GDM1 (cell line): ENCODE results near the gene GLRX.
A peak's percentile ranks its signal among the peaks of the same experiment; 100 is the strongest.
"Not testable (repeated sequence)": the region's sequence is repeated elsewhere in the genome, so short reads cannot be mapped to it uniquely, and the experiment has no call there.

Experiments
- DNase-seq: peaks from one replicate; lab custom pipeline; 2025; lab: John Stamatoyannopoulos, UW

The GLRX gene

DNA sequence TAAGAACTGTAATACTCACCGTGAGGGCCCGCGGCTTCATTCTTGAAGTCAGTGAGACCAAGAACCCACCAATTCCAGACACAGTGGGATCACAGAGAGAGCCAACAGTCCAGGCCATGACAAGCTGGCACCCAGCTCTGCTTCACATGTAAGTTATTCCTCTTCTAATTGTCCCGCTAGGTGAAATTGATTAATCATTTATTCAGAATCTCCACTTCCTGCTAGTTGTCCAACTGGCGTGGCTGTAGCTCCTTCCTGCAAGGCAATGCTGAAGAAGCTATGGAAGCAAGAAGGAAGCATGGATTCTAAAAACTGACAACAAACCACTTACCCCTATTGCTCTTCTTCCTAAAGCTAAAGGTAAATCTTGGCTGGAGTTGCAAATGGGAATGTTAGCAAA lies 30.0 kb upstream of the GLRX start:
- DNase-seq, result no peak

DNA sequence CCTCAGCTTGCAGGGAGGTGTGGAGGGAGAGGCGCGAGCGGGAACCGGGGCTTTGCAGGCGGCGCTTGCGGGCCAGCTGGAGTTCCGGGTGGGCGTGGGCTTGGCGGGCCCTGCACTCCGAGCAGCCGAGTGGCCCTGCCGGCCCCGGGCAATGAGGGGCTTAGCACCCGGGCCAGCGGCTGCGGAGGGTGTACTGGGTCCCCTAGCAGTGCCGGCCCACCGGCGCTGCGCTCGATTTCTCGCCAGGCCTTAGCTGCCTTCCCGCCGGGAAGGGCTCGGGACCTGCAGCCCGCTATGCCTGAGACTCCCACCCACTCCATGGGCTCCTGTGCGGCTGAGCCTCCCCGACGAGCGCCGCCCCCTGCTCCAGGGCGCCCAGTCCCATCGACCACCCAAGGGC lies 28.6 kb upstream of the GLRX start:
- not testable (repeated sequence) for DNase-seq

GRCh38 chr5:95850391-95850894 lies 27.9 kb upstream of the GLRX start:
- DNase-seq, result no peak

DNA sequence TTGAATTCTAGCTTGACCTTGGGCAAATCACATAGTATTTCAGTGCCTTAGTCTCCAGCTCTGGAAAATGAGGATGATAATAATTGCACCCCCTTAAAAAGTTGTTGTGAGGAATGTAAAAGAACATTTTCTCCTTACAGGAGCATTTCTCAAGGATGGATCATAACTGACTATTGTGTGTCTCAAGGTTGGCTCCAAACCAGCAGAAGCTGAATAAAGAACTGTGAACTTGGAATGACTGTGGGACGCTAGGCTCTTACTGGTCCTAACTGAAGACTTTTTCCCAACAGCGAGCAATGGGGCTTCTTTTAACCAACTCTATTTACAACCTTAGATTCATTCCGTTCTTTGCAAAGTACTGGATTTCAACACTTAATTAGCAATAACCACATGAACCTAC lies 26.2 kb upstream of the GLRX start:
- no peak for DNase-seq

DNA sequence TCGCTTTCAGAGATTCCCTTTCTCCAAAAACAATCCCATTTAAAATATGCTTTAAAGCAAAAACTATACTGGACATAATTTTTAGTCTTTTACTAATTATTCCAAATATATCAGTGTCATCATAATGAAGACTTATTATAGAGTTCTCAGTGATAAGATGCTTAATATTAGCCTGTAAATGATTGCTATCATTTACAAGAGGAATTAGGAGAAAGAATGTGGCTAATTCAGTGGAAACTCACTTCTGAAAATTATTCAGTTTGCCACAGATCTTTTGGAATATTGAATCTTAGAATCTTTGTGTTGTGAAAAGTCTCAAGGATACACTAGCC lies 24.7 kb upstream of the GLRX start:
- DNase-seq, result no peak

DNA sequence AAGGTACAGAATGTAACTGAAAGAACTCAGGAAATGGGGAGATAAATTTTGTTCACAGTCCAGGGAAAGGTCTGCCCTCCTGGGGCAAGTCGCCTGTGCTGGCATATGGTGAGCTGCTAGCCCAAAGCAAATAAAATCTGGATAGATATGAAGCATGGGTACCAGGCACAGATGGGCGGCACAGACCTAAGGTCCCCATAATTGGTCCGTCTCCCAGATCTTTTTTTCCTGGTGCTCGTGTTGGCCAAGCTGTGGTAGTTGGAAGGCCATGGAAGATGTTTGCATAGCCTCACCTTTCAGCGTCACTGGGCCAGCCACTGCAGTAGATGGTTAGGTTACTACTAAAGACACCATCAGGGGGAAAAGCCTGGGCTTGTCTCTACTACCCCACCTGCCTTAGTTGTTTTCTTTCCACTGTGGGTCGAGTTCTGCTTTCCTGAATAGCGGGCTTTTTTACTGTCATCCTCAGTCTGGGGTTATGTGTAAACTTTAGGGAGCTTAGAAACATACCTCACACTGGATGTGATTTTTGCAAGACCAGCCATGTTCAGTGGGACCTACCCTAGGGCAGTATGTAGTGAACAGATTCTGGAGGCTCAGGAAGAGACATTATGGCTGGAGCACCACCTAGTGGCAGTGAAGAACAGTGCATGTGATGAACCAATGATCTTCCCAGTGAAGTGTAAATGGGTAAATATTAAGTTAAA lies 24.2 kb upstream of the GLRX start:
- peak; percentile 54 for DNase-seq

GRCh38 chr5:95845391-95845790 lies 22.9 kb upstream of the GLRX start:
- DNase-seq, result no peak

DNA sequence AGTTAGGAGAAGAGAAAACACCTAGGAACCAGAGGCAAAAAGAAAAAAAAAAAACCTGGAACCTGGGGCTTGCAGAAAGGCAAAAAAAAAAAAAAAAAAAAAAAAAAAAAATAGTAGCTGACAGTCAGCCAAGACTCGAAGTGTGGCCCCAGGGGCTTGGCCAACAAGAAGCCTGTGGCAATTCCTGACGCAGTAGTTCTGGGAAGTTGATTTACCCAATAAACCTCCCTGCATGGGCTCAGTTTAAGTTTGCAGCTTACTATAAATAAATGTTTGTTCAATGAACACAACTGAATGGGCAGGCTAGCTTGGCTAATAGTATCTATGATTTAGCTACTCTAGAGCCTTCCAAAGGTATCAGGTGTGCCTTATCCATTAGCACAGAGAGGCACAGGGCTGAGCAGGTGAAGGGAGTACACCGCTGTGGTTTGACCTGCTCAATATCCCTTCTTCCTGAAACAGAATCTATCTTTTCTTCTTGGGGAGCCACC lies 21.3 kb upstream of the GLRX start:
- DNase-seq, result no peak

DNA sequence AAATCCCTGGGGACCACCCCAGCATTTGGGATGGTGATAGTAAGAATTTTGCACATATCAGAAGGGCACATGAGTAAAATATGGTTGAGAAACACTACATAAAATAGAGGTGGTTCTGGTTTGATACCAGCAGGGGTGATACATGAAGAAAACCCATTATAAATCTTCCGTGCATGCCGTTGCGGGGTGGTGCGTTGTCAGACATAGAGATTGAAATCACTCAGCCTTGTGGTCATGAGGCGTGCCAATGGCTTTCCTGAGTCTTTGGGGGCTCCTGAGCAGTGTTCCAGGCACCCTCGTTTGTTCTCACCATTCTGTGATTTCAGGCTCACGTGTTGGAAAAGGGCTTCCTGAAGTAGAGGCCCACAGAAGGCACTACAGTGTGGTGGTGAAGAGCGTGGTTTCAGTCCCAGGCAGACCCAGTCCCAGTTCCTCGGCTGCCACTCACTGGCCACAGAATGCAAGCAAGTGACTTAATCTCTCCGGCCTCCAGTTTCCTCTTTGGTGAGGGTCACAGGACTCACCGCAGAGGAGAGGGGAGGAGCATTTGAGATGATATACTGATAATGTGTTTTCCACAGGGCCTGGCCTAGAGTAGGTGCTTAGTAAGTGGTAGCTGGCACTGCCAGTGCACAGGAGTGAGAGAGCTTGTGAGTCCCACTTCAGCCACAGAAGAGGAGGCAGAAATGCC lies 20.5 kb upstream of the GLRX start:
- peak; percentile 91 for DNase-seq

DNA sequence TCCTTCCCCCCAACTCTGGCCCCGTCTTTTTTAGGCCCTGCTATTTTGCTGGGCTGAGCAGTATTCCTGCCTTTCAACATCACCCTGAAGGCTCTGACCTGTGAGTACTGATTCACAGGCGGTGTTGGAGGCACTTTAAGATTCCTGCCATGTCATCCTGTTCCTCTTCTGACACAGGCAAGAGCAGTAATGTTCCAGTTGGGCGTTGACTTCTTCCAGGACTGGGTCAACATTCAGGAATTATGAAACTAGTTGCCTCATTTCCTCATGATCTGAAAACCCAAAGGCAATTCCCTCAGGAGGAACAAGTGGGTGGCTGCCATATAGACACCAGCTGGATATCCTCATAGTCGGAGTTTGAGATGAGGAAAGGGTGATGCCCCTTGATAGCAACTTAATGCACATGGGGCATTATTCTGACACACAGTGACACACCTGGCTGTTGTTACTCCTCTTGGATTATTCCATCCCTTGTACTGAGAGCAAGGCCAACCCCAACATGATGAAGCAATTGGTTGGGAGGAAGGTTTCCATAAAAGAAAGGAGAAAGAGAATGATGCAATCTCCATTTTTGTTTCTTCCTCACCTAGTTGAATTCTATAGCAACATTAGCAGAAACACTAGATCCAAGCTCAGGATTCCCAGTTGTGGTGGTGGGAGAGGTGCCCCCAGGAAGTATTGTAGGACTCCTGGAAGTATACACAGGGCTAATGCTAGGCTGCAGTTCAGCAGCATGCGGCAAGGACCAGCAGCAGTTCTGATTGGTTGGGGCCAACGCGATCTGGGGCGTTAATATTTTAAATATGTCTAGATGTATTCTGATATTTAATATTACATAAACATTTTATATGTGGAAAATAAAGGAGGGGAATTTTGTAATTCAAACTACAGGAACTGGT lies 19.6 kb upstream of the GLRX start:
- no peak for DNase-seq

GRCh38 chr5:95840956-95841705 lies 18.6 kb upstream of the GLRX start:
- DNase-seq, result no peak

- no peak for DNase-seq
These were observed 17.1 kb upstream of the GLRX start for GRCh38 chr5:95839658-95840057.

- no peak for DNase-seq
These were observed 16.0 kb upstream of the GLRX start for GRCh38 chr5:95838556-95838955.

GRCh38 chr5:95838001-95838520 lies 15.5 kb upstream of the GLRX start:
- DNase-seq, result no peak

GRCh38 chr5:95837492-95837891 lies 15.0 kb upstream of the GLRX start:
- no peak for DNase-seq

GRCh38 chr5:95836971-95837370 lies 14.4 kb upstream of the GLRX start:
- not testable (repeated sequence) for DNase-seq

DNA sequence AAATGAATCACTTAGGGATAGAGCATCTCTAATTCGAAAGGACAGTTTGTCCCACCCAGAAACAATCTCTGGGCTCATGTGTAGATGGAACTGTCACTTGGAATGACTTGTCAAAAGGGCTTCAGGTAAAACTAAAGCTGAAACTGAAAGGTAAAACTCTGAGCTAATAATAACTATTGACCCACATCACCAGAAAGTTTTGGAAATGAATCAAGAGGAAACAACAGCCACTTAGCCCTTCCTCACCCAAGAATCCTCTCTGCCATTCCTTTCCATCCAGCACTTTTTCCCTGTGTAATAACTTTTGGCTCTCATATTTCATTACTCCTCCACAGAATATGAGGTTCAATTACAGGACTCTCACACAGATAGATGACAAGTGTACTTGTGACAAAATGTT lies 14.0 kb upstream of the GLRX start:
- no peak for DNase-seq

DNA sequence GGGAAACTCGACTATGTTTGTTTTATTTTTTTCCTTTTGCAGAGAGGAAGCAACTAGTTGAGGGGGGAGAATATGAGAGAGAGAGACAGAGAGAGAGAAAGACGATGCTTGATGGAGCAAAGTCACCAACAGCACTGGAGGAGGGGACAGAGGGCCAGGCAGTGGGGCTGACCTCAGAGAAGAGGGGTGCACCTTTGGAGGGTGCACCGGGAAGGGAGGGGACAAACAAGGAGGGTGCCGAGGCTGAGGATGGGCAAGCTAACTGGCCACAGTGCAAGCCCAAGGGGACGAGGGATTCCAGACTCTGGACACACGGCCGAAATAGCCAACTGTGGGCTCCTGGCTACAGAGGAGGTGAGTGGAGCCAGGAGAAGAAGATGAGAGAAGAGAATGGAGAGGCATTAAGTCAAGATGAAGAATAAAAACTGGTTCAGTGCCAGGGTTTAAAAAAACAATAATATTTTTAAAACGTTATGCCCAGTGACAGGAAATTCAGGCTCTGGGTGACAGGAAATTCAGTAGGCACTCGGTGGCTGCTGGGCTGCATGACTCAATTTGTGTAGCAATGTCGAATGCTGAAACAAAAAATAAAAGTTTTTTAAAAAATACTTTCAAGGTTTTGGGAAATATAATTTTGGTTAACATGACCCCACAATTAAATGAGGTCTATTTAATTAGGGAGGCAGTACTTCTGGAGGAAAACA lies 13.3 kb upstream of the GLRX start:
- peak; percentile 7 for DNase-seq

DNA sequence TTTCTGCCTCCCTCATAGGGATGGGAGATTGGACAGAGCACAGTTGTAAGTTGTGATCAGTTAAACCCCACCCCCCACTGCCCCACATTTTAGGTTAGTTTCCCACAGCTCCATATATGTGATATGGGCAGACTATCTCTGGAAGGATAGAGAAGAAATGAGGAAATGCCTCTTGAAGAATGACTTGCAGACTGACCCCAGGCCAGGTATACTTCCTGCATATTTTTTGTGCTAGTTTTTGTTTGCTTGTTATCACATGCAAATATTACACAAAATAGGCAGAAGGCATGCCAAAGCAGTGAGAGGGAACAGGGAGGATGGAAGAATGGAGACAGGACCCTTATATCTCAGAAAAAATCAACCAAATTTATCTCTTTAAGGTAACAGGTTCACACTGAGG lies 10.1 kb upstream of the GLRX start:
- DNase-seq, result no peak

- no peak for DNase-seq
These were observed 7.7 kb upstream of the GLRX start for GRCh38 chr5:95830226-95830625.

DNA sequence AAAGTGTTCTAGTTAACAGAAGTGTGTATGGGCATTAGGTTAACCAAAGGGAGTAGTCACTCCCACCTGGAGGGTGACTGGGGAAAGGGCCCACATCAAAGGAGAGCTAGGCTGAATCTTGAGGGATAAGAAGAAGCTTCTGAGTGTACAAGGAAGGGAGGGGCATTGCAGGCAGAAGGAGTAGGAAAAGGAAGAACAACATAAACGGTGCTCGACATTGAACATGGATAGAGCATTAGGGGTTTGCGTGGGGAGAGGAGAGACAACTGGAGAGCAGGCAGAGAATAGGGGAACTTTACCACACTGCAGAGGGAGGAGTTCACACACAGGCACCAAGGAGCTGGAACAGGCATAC lies 5.3 kb upstream of the GLRX start:
- DNase-seq, result peak; percentile 20
